Esophagus (tissue), 2 donors: Measurements from ENCODE around the gene GRIP2. TPM values are rescaled to one million over a fixed set of nuclear protein-coding genes. Genes with fewer than 3 reads are reported as not detected.

Experiments used
- H3K27ac ChIP-seq, 2 donors: one replicate each; pipeline ENCODE4 v1.5.1; 2013; ENCODE audit warnings: low read depth in 2 of 2, mild to moderate bottlenecking in 2 of 2, inconsistent platforms in 1 of 2, low read length in 1 of 2, moderate library complexity in 1 of 2
- H3K27me3 ChIP-seq, 2 donors: one replicate each; pipeline ENCODE4 v1.6.1; 2013; ENCODE audit warnings: low read length in 2 of 2, control low read depth in 1 of 2, mild to moderate bottlenecking in 1 of 2; ENCODE audit not compliant: insufficient read depth in 2 of 2, control insufficient read depth in 1 of 2
- H3K36me3 ChIP-seq, 2 donors: one replicate each; pipeline ENCODE4 v1.6.1; 2013; ENCODE audit warnings: low read length in 1 of 2; ENCODE audit not compliant: control insufficient read depth in 2 of 2, insufficient read depth in 2 of 2
- H3K4me1 ChIP-seq, 2 donors: one replicate each; pipeline ENCODE4 v1.6.1; 2013; ENCODE audit warnings: low read length in 1 of 2; ENCODE audit not compliant: control insufficient read depth in 2 of 2, insufficient read depth in 2 of 2
- H3K4me3 ChIP-seq, 2 donors: one replicate each; pipeline ENCODE4 v1.5.1; 2013; ENCODE audit warnings: low read length in 2 of 2, mild to moderate bottlenecking in 2 of 2, low read depth in 1 of 2, moderate library complexity in 1 of 2
- H3K9me3 ChIP-seq, 2 donors: one replicate each; pipeline ENCODE4 v1.6.1; 2013; ENCODE audit warnings: mild to moderate bottlenecking in 2 of 2, low read depth in 1 of 2, low read length in 1 of 2, moderate library complexity in 1 of 2; ENCODE audit not compliant: control insufficient read depth in 2 of 2, insufficient read depth in 1 of 2
- WGBS, 2 donors: extraction: QIAGEN DNeasy Blood & Tissue Kit; methylation state at CpG; one replicate each; pipeline ENCODE4 v1.1.7; 2013; 5-methylcytosine and 5-hydroxymethylcytosine counted together
- polyA plus RNA-seq, 2 donors: library from polyadenylated mRNA; stranded (reverse); fragments of 200-250 nt; gene quantifications; one replicate each; pipeline ENCODE4 v1.2.3, GENCODE V29; 2013
- donor health status: healthy with polysubstance abuse.
- donor health status: Bipolar disorder and iron deficiency.

Gene GRIP2
- polyA plus RNA-seq, 2 donors: 0.39 to 0.81 TPM

DNA sequence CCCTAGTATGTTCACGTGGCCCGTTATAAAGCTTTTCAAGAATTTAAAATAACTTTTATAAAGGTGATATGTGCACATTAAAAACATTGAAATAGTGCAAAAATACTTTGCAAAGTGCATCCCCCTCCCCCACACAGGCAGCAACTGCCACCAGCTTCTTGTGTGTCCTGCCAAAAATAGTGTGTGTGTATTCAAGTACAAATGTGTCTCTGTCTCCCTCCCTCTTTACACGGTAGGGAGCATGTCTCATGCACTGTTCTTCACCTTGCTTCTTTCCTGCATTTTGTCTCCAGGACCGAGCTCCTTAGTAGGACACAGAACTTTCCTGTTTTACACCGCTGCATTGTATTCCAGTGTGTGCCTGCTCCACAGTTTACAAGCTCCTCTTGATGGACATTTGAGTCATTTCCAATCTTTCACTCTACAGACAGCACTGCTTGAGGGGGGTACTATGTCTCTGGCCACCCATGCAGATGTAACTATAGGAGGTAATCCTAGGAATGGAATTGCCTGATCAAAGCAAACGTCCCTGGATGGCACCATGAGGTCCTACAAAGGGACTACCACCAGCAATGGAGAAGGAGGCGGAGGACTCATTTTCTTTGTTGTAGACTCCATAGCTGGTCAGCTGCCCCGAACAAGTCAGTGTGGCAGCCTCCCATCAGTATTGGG is 85.4 kb downstream of the GRIP2 start:
- Histone ChIP-seq H3K36me3 (peaks cover 0 to 11% of the 10 kb centered on the region in 2 donors), H3K27ac (no peak overlapping the region), H3K27me3 (no peaks in the 10 kb centered on the region), H3K4me3 (no peak overlapping the region), H3K9me3 (no peaks in the 10 kb centered on the region), H3K4me1 (peaks cover 3 to 22% of the 10 kb centered on the region in 2 donors)
- 66 to 69% methylated on average over 8 of the region's 8 CpGs for WGBS, 2 donors

DNA sequence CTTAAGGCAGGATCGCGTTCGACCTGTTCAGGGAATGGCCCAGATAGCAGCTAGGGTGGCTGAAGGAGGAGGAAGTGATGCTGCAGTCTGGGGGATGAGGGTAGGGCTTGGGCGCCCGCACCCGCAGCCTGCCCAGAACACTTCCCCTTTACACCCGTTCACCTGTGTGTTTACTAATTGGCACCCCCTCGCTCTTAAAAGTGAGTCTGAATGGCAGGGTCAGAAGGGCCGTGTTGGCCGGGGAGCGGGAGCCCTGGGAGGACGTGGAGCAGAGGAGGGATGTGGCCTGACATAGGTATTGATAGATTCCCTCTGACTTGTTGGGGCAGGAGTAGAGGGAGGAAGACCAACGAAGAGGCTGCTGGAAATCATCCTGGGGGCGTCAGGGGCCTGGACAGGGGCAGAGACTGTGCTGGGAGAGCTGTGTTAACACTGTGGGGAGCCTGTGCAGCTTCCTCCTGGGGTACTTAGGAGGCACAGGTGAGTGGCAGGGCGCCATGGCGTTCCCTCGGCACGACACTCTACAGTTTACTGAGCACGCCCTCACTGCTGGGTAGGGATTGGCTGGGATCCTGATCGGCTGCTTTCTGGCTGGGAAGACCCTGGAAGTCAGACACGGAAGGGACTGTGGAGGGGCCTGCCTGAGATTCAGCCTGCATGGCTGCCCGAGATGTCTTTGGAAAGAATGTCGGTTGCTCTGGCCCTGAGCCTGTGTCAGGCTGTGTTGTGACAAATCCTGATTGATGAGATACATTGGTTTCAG is 86.1 kb downstream of the GRIP2 start:
- H3K4me1 ChIP-seq: peaks cover 3 to 22% of the 10 kb centered on the region in 2 donors
- 42 to 44% methylated on average over 23 of the region's 23 CpGs for WGBS, 2 donors
- H3K9me3 ChIP-seq: no peaks in the 10 kb centered on the region
- H3K4me3 ChIP-seq: no peak overlapping the region
- H3K27me3 ChIP-seq: no peaks in the 10 kb centered on the region
- peak overlapping the region; percentile 56 to 88 for H3K27ac ChIP-seq
- H3K36me3 ChIP-seq: peaks cover 0 to 10% of the 10 kb centered on the region in 2 donors

DNA sequence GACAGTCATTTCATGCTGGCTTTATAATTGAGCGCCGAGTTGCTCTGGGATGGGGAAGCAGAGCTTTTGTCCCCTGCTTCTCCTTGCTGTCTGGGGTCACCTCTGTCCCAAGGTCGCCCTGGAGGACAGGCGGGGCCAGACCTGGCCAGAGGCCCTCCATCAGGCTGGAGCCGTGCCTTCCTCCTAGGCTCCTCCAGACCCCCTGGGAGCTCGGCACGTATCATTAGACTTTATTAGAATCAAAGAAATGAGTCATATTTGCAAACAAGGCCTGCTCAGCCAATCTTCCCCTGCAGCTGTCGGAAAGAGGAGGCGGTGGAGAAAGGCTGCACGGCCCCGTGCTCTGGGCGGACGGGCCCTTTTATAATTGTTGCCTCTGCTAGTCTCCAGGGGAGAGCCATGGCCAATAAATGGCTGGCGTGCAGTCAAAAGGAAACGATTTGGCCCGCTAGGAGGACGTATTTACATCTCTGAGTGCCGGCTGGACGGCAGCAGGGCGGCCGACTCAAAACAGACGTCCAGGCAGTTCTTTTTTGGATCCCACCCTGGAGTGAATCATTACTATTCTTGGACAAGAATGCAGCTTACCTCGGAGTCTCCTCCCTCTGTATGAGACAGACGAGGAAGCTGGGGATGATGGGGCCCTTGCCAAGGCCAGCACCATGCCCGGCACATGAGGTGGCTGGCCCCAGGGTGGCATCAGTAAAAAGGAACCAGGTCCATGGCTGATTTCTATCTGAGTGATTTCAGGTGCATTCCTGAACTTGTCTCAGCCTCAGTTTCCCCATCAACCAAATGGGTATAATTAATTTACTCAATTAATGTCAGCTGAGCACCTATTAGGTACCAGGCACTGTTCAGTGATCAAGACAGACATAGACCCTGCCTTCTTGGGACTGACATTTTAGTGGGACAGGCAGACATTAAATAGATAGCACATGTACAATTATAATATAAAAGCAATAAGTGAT is 87.1 kb downstream of the GRIP2 start:
- Histone ChIP-seq H3K4me3 (no peak overlapping the region), H3K4me1 (peaks cover 3 to 22% of the 10 kb centered on the region in 2 donors), H3K27ac (peak overlapping the region; percentile 88 to 93), H3K36me3 (peaks cover 3 to 14% of the 10 kb centered on the region in 2 donors), H3K9me3 (no peaks in the 10 kb centered on the region), H3K27me3 (no peaks in the 10 kb centered on the region)
- WGBS, 2 donors: 17 to 32% methylated on average over 25 of the region's 25 CpGs

DNA sequence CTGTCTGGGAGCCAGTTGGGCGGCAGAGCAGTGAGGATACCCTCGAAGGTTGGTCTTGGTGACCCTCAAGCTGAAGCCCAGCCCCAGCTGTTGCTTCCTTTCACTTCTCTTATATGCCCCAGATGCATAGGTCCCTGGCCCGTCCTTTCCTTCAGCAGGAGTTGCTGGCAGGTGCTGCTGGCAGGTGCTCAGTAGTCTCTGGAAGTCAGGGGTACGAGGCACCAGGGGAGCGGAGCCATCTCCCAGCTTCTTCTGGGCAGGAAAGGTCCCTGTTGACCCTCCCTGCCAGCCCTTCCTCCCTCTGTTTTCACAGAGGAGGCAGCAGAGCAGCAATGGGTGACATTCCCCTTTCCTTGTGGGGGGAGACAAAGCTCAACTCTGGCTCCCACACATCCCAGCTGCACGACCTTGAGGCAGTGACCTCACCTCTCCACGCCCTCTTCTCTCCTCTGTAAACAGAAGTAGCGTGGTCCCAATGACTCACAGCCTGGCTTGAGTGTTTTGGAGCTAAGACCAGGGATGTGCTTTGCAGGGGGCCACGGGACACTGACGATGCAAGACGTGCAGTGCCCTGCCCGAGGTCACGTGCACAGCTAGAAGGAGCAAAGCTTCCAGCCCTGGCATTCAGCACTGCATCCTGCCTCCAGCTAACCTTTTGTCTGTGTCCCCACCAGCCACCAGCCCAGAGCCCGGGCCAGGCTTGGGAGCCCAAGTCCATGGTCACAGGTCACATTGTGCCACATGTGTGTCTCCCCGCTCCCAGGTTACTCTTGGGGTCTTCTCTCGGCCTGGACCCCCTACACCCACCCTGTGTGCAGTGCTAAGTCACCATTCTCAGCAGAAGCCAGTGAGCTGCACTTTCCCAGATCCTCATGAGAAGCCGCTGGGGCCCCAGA is 88.0 kb downstream of the GRIP2 start:
- WGBS, 2 donors: 37 to 47% methylated on average over 17 of the region's 17 CpGs
- no peak overlapping the region for H3K4me3 ChIP-seq
- peak overlapping the region; percentile 88 to 93 for H3K27ac ChIP-seq
- peaks cover 3 to 22% of the 10 kb centered on the region in 2 donors for H3K4me1 ChIP-seq
- H3K9me3 ChIP-seq: no peaks in the 10 kb centered on the region
- H3K27me3 ChIP-seq: no peaks in the 10 kb centered on the region
- H3K36me3 ChIP-seq: peaks cover 3 to 20% of the 10 kb centered on the region in 2 donors

DNA sequence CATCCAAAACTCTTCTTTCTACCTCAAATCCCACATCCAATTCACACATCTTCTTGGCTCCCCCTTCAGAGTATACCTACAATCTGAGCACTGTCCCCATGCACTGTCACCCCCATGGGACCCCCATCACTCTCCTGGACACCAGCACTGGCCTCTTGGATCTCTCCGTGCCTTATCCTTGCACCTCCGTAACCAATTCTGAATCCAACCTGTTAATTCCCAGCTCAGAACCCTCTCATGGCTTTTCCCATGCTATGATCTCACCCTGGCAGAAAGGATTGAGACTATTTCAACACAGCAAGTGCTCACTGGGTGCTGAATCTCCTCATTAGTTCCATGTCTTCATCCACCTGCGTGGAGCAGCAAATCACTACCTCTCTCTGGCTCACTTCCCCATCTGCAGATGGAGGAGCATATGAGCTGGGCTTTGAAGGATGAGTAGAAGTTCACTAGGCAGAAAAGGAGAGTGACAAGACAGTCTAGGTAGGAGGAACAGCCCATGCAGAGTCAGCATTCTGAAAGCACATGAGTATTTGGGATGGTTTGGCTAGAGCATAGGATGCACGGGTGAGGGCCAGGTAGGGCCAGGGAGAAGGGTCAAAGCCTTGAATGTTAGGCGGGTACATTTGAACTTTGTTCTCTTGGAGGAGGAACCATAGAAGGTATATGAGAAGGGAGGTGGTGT is 89.1 kb downstream of the GRIP2 start:
- Histone ChIP-seq H3K4me1 (peaks cover 3 to 22% of the 10 kb centered on the region in 2 donors), H3K27me3 (no peaks in the 10 kb centered on the region), H3K36me3 (peaks cover 3 to 19% of the 10 kb centered on the region in 2 donors), H3K9me3 (no peaks in the 10 kb centered on the region), H3K27ac (no peak overlapping the region), H3K4me3 (no peak overlapping the region)
- 91 to 98% methylated on average over 5 of the region's 5 CpGs for WGBS, 2 donors

DNA sequence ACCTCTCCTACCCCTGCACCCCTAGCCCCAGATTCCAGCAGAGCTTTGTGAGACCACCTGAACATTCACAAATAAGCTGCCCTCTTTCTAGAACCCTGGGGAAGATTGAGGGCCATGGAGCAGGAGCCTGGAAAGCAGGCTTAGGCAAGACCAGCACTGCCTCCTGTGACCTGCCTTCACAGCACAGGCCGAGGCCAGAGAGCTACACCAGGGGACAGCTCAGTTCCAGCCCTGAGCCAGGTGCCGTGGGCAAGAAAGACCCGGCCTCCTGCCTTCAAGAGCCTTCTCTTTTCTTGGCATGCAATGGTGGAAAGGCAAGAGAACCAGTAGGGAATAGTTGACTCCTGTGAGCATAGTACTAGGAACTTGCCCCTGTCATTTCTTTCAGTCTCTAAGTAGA is 89.6 kb downstream of the GRIP2 start:
- no peaks in the 10 kb centered on the region for H3K27me3 ChIP-seq
- WGBS, 2 donors: 94 to 98% methylated on average over 3 of the region's 3 CpGs
- no peak overlapping the region for H3K4me3 ChIP-seq
- H3K36me3 ChIP-seq: peaks cover 6 to 23% of the 10 kb centered on the region in 2 donors
- no peaks in the 10 kb centered on the region for H3K9me3 ChIP-seq
- H3K27ac ChIP-seq: no peak overlapping the region
- H3K4me1 ChIP-seq: peaks cover 3 to 22% of the 10 kb centered on the region in 2 donors

DNA sequence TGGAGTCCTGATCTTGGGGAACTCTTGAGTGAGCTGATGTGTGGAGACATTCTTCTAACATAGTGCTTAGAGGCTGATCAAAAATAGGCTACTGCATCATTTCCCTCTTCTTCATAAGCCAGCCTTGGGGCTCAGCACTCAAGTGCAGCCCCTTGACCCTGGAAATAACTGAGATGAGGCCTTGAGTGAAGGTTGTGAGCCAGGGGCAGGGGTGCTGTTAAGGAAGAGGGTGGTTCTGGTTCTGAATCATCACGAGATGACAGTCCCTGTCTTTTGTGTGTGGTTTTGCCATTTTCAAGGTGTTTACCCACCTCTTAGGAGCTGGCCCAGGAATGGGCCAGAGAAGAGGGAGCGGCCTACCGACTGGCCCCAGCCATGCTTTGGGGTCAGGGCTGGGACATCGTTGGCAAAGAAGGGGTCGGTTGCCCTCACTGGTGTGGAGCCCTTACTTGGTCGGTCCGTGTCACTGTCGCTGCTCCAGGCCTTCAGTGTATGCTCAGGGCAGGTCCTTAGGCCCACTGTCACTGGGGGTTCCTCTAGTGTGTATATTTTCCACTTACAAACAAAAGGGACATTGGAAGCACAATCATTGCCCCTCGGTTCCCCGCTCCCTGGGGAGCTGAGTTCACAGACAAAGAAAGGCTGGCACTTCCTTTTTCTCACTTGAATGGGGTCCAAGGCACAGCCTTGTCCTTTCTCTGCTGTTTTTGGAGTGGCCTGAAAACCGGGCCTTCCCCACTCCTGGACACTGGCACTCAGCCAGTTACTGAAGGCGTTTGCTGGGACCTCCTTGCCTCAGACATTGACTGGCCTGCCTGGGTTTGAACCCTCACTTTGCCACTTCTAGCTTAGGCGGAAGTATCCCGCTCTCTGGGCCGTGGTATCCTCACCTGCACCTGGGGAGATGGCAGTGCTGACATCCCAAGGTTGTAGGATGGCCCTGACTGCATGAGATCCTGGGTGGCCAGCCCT is 91.1 kb downstream of the GRIP2 start:
- Histone ChIP-seq H3K4me1 (peaks cover 3 to 19% of the 10 kb centered on the region in 2 donors), H3K27me3 (no peaks in the 10 kb centered on the region), H3K36me3 (peaks cover 8 to 25% of the 10 kb centered on the region in 2 donors), H3K27ac (no peak overlapping the region), H3K9me3 (no peaks in the 10 kb centered on the region), H3K4me3 (no peak overlapping the region)
- WGBS, 2 donors: 83 to 87% methylated on average over 15 of the region's 15 CpGs

DNA sequence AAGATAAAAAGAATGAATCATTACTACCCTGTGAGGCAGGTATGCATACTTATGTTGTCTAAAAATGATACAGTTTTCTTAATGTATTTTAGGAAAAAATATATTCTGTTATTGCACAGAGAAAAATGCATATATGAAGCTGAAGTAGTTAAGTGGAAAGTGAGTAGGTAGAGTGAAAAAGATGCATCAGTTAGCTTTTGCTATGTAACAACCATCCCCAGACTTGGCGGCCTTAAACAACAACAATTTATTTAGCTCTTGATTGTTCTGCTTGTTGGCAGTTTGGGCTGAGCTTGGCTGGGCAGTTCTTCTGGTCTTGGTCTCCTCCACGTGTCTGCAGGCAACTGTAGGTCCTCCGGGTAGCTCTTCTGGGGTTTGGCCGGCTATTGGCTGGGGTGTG is 92.1 kb downstream of the GRIP2 start:
- Histone ChIP-seq H3K9me3 (no peaks in the 10 kb centered on the region), H3K4me1 (peaks cover 3 to 14% of the 10 kb centered on the region in 2 donors), H3K27ac (no peak overlapping the region), H3K36me3 (peaks cover 8 to 25% of the 10 kb centered on the region in 2 donors), H3K27me3 (no peaks in the 10 kb centered on the region), H3K4me3 (no peak overlapping the region)
- 88 to 100% methylated on average over 4 of the region's 4 CpGs for WGBS, 2 donors
